HepG2 (cell line): ENCODE results near the gene CLEC5A.

Experiments used
- ARNT ChIP-seq: fragments of 450-650 bp; IDR thresholded peaks from 2 replicates; pipeline ENCODE4 v1.6.1; 2017
- CEBPB ChIP-seq: IDR thresholded peaks from 2 replicates; pipeline ENCODE4 v1.6.1; 2011; ENCODE audit warnings: low read depth, low read length, improper control_type of control experiment, borderline replicate concordance
- CREB1 ChIP-seq, 2 experiments: fragments of 450-650 bp in 1 of 2; IDR thresholded peaks; 2 replicates each; pipeline ENCODE4 v1.6.1; 2016 to 2017; ENCODE audit warnings: control low read depth in 1 of 2, mild to moderate bottlenecking in 1 of 2, missing compliant biosample characterization in 1 of 2, missing genetic modification characterization in 1 of 2
- HDAC1 ChIP-seq: sonication (generic); formaldehyde crosslinking; IDR thresholded peaks from 2 replicates; pipeline ENCODE4 v1.5.1; 2020; ENCODE audit warnings: mild to moderate bottlenecking, missing genetic modification reagents
- MYC ChIP-seq: sonication (generic); formaldehyde crosslinking; IDR thresholded peaks from 2 replicates; pipeline ENCODE4 v1.9.0; 2021; ENCODE audit warnings: missing genetic modification reagents, borderline replicate concordance
- NAIF1 ChIP-seq: sonication (generic); formaldehyde crosslinking; IDR thresholded peaks from 2 replicates; pipeline ENCODE4 v1.5.0; 2020; ENCODE audit warnings: mild to moderate bottlenecking, missing genetic modification reagents, borderline replicate concordance
- PTBP1 ChIP-seq: fragments of 200-400 bp; formaldehyde crosslinking; IDR thresholded peaks from 2 replicates; pipeline ENCODE4 v1.6.1; 2018; ENCODE audit warnings: low read length, low read depth; ENCODE audit not compliant: poor library complexity, severe bottlenecking
- ZBTB7A ChIP-seq: sonication (generic); formaldehyde crosslinking; IDR thresholded peaks from 2 replicates; pipeline ENCODE4 v1.8.0; 2022; ENCODE audit warnings: mild to moderate bottlenecking, missing genetic modification reagents
- ZNF510 ChIP-seq: sonication (generic); formaldehyde crosslinking; IDR thresholded peaks from 2 replicates; pipeline ENCODE4 v1.4.0; 2020; ENCODE audit warnings: low read depth, mild to moderate bottlenecking, missing genetic modification reagents
- ZNF740 ChIP-seq: sonication (generic); formaldehyde crosslinking; IDR thresholded peaks from 2 replicates; pipeline ENCODE4 v1.4.0; 2020; ENCODE audit warnings: missing genetic modification reagents
- TF ChIP-seq, protein P1 (sequence below): sonication (generic); formaldehyde crosslinking; IDR thresholded peaks from 2 replicates; pipeline ENCODE4 v1.5.0; 2020; ENCODE audit warnings: mild to moderate bottlenecking, missing genetic modification reagents, moderate library complexity
- TF ChIP-seq, protein P2 (sequence below): sonication (generic); formaldehyde crosslinking; conservative IDR thresholded peaks from 2 replicates; pipeline ENCODE4 v1.5.0; 2020; ENCODE audit warnings: missing genetic modification reagents

- TF ChIP-seq ZNF510 (CRISPR knock-in tag): no peak
- no peak for TF ChIP-seq ZBTB7A
- no peak for TF ChIP-seq NAIF1 (CRISPR knock-in tag)
- TF ChIP-seq, protein P1, sequence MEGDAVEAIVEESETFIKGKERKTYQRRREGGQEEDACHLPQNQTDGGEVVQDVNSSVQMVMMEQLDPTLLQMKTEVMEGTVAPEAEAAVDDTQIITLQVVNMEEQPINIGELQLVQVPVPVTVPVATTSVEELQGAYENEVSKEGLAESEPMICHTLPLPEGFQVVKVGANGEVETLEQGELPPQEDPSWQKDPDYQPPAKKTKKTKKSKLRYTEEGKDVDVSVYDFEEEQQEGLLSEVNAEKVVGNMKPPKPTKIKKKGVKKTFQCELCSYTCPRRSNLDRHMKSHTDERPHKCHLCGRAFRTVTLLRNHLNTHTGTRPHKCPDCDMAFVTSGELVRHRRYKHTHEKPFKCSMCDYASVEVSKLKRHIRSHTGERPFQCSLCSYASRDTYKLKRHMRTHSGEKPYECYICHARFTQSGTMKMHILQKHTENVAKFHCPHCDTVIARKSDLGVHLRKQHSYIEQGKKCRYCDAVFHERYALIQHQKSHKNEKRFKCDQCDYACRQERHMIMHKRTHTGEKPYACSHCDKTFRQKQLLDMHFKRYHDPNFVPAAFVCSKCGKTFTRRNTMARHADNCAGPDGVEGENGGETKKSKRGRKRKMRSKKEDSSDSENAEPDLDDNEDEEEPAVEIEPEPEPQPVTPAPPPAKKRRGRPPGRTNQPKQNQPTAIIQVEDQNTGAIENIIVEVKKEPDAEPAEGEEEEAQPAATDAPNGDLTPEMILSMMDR (CRISPR knock-in tag): no peak
- no peak for TF ChIP-seq ZNF740 (CRISPR knock-in tag)
- no peak for TF ChIP-seq HDAC1 (CRISPR knock-in tag)
- TF ChIP-seq CREB1 (IDR thresholded peaks at IDR 0.05): no peak
- no peak for TF ChIP-seq CREB1 (CRISPR knock-in tag; IDR thresholded peaks at IDR 0.05)
- no peak for TF ChIP-seq CEBPB
- no peak for TF ChIP-seq ARNT
- TF ChIP-seq MYC (CRISPR knock-in tag): no peak
- TF ChIP-seq, protein P2, sequence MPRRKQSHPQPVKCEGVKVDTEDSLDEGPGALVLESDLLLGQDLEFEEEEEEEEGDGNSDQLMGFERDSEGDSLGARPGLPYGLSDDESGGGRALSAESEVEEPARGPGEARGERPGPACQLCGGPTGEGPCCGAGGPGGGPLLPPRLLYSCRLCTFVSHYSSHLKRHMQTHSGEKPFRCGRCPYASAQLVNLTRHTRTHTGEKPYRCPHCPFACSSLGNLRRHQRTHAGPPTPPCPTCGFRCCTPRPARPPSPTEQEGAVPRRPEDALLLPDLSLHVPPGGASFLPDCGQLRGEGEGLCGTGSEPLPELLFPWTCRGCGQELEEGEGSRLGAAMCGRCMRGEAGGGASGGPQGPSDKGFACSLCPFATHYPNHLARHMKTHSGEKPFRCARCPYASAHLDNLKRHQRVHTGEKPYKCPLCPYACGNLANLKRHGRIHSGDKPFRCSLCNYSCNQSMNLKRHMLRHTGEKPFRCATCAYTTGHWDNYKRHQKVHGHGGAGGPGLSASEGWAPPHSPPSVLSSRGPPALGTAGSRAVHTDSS: no peak
- no peak for TF ChIP-seq PTBP1
These were observed 43.4 kb upstream of the CLEC5A start for GRCh38 chr7:141990011-141990725.
